Measurements from ENCODE around the gene GSK3B. TPM values are rescaled to one million over a fixed set of nuclear protein-coding genes. Genes with fewer than 3 reads are reported as not detected.
A peak's percentile ranks its signal among the peaks of the same experiment; 100 is the strongest.

The GSK3B gene
- total and polyA plus RNA-seq, 7 donors: 9.1 to 43.2 (median 34.5) TPM

DNA sequence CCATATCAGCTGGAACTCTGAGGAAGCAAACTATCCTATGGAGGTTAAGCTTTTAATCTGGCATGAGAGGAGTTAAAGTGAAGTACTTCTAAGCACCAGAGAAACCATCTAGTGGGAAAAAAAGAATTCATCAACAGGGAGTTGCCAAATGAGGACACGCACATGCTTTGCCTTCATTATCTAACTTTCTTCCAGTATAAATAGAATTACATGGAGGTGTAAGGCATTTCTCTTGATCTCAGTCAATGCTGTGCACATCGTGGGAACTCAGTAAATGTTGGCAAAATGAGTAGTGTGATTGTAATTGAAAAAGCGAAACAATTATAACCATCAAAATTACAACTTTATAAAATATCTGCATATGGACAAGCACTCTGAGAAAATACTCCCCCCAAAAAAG is 8.0 kb upstream of the GSK3B start:
- WGBS, 3 donors: 38 to 59% (median 43%) methylated on average over 3 of the region's 3 CpGs
- peaks cover 0 to 3% of the 10 kb centered on the region in 2 donors for H3K36me3 ChIP-seq (ENCODE audit: insufficient read depth in 1 of 2, low read depth in 1 of 2)
- DNase-seq: no peak
- no peaks in the 10 kb centered on the region for H3K9me3 ChIP-seq
- intact Hi-C loops (cut with DNase I): no loop called here
- ATAC-seq: no peak
- no peak overlapping the region for H3K27ac ChIP-seq
- TF ChIP-seq, protein P1, sequence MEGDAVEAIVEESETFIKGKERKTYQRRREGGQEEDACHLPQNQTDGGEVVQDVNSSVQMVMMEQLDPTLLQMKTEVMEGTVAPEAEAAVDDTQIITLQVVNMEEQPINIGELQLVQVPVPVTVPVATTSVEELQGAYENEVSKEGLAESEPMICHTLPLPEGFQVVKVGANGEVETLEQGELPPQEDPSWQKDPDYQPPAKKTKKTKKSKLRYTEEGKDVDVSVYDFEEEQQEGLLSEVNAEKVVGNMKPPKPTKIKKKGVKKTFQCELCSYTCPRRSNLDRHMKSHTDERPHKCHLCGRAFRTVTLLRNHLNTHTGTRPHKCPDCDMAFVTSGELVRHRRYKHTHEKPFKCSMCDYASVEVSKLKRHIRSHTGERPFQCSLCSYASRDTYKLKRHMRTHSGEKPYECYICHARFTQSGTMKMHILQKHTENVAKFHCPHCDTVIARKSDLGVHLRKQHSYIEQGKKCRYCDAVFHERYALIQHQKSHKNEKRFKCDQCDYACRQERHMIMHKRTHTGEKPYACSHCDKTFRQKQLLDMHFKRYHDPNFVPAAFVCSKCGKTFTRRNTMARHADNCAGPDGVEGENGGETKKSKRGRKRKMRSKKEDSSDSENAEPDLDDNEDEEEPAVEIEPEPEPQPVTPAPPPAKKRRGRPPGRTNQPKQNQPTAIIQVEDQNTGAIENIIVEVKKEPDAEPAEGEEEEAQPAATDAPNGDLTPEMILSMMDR (IDR thresholded peaks at IDR 0.05): no peak
- H3K4me3 ChIP-seq: no peak overlapping the region
- H3K27me3 ChIP-seq (ENCODE audit: insufficient read depth in 3 of 3, low read length in 2 of 3): no peaks in the 10 kb centered on the region
- peaks cover 6% of the 10 kb centered on the region for H3K4me1 ChIP-seq

DNA sequence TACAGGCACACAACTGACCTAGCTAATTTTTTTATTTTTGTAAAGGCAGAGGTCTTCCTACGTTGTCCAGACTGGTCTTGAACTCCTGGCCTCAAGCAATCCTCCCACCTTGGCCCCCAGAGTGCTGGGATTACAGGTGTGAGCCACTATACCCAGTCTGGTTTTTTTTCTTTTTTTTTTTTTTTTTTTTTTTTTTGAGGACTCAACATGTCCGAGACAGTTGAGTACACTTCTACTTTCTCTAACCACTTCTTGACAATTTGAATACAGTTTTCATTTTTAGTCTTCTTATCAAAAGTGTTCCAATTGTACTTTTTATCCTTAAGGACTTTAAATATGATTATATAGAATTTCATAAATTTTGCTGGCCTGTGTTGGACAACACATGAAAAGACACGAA is 7.4 kb upstream of the GSK3B start:
- peaks cover 10% of the 10 kb centered on the region for H3K4me1 ChIP-seq
- WGBS, 3 donors: 78 to 93% (median 87%) methylated on average over 3 of the region's 3 CpGs
- no peaks in the 10 kb centered on the region for H3K9me3 ChIP-seq
- no peak for ATAC-seq
- no peaks in the 10 kb centered on the region for H3K27me3 ChIP-seq (ENCODE audit: insufficient read depth in 3 of 3, low read length in 2 of 3)
- peaks cover 0 to 3% of the 10 kb centered on the region in 2 donors for H3K36me3 ChIP-seq (ENCODE audit: insufficient read depth in 1 of 2, low read depth in 1 of 2)
- no peak overlapping the region for H3K27ac ChIP-seq
- TF ChIP-seq, protein P1 (IDR thresholded peaks at IDR 0.05): no peak
- DNase-seq: no peak
- intact Hi-C loops (cut with DNase I): no loop called here
- no peak overlapping the region for H3K4me3 ChIP-seq

DNA sequence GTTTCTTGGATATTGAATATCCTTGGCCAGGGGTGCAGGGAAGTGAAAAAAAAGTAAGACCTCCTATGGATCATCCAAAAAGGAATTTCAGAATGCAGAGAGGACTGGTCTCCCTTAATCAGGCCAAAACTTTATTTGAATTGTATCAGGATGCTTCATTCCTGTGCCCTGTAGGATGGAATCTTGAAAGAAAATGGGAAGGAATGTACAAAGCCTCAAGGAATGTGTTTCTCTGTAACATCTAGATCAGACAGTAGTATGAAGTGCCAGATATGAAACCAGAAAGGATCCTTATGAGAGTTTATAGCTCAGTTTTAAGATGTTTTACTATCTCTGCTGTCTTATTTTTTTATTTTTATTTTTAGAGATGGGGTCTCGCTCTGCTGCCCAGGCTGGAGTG is 6.5 kb upstream of the GSK3B start:
- Histone ChIP-seq H3K4me3 (no peak overlapping the region), H3K27me3 (ENCODE audit: insufficient read depth in 3 of 3, low read length in 2 of 3) (no peaks in the 10 kb centered on the region), H3K4me1 (peaks cover 17% of the 10 kb centered on the region), H3K27ac (no peak overlapping the region), H3K36me3 (ENCODE audit: insufficient read depth in 1 of 2, low read depth in 1 of 2) (peaks cover 0 to 3% of the 10 kb centered on the region in 2 donors), H3K9me3 (no peaks in the 10 kb centered on the region)
- no peak for DNase-seq
- 100% methylated on average over 1 of the region's 1 CpG for WGBS, 3 donors
- TF ChIP-seq, protein P1 (IDR thresholded peaks at IDR 0.05): no peak
- intact Hi-C loops (cut with DNase I): no loop called here
- no peak for ATAC-seq

DNA sequence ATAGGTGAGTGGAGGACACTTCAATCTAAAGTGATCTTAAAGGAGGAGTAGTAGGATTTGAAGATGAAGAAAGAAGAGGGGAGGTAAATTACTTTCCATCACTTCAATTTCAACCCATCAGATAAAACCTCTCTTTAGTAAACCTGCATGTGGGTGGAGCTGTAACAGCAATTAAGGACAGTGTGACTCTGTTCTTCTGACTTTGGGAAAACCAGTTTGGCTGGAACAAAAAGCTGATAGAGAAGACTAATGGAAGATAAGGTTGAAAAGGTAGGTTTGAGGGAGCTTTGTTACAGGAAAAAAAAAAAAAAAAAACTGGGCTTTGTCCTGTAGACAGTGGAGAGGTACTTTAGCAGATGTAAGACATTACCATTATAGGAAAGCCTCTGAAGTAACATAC is 4.5 kb upstream of the GSK3B start:
- Histone ChIP-seq H3K9me3 (no peaks in the 10 kb centered on the region), H3K27ac (no peak overlapping the region), H3K4me3 (no peak overlapping the region), H3K4me1 (peaks cover 17% of the 10 kb centered on the region), H3K36me3 (ENCODE audit: insufficient read depth in 1 of 2, low read depth in 1 of 2) (peaks cover 0 to 3% of the 10 kb centered on the region in 2 donors), H3K27me3 (ENCODE audit: insufficient read depth in 3 of 3, low read length in 2 of 3) (no peaks in the 10 kb centered on the region)
- no peak for DNase-seq
- TF ChIP-seq, protein P1 (IDR thresholded peaks at IDR 0.05): no peak
- intact Hi-C loops (cut with DNase I): loop anchor here (5.0 to 10.0 kb wide), 3 partner anchors 104 to 441 kb away; no protein-coding TSS in a partner anchor
- no peak for ATAC-seq

DNA sequence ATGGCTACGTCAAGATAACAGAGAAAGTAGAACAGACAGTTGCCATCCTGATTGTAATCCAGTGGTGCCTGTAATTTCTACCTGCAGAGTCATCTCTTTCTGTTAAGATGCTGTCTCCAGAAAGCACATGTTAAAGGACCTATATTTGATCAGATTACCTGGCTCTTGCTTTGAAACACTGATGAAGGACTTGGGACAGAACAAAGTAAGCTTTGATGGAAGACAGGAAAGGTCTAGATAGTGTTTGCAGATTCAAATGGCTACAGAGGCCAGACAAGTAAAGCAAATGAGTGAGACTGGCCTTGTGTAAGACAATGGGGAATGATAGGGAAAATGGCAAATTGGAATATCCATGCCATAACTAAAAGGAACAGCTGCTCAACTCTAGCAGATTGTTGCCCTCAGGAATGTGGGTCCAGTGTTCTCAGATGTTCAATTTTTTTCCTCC is 1.8 kb upstream of the GSK3B start:
- Histone ChIP-seq H3K4me1 (peaks cover 11% of the 10 kb centered on the region), H3K9me3 (no peaks in the 10 kb centered on the region), H3K27ac (peak overlapping the region; percentile 100), H3K36me3 (ENCODE audit: insufficient read depth in 1 of 2, low read depth in 1 of 2) (peaks cover 0 to 3% of the 10 kb centered on the region in 2 donors), H3K4me3 (peak overlapping the region; percentile 96), H3K27me3 (ENCODE audit: insufficient read depth in 3 of 3, low read length in 2 of 3) (no peaks in the 10 kb centered on the region)
- no peak for DNase-seq
- intact Hi-C loops (cut with DNase I): loop anchor here (5.0 to 10.0 kb wide), 3 partner anchors 106 to 439 kb away; no protein-coding TSS in a partner anchor
- no peak for ATAC-seq
- WGBS, 3 donors: 0 to 4% (median 0%) methylated on average over 1 of the region's 1 CpG
- TF ChIP-seq, protein P1 (IDR thresholded peaks at IDR 0.05): no peak
